Activated CD4-positive, alpha-beta T cell treated with anti-CD3 and anti-CD28 coated beads, Interleukin-2, Interleukin-6, amounts not matched to agents 100 ng/mL and 50 ng/mL, durations not matched to agents 16 hours and 8 hours (primary cell): ENCODE results near the gene ICAM5.
"Not testable (repeated sequence)": the region's sequence is repeated elsewhere in the genome, so short reads cannot be mapped to it uniquely, and the experiment has no call there.

ENCODE experiments used
- DNase-seq: peaks from one replicate; pipeline ENCODE4 v3.0.0-alpha.2; 2020

ICAM5 gene

DNA sequence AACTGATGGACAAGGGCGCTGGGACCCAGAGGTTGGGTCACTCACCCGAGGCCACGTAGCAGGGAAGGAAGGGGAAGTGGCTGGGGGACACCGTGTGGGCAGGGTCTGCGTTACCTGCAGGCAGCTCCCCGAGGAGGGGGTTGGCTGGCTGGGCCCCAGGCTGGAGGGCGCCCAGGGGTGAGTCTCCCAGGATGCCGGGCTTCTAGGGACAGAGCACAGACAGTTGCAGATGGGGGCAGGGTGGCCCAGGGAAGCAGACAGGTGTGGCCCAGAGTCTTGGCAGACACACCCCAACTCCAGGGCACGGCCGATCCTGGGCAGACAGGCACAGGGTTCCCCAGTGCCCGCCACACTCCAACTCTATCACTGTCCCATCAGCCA is 31.7 kb downstream of the ICAM5 start:
- no peak for DNase-seq

DNA sequence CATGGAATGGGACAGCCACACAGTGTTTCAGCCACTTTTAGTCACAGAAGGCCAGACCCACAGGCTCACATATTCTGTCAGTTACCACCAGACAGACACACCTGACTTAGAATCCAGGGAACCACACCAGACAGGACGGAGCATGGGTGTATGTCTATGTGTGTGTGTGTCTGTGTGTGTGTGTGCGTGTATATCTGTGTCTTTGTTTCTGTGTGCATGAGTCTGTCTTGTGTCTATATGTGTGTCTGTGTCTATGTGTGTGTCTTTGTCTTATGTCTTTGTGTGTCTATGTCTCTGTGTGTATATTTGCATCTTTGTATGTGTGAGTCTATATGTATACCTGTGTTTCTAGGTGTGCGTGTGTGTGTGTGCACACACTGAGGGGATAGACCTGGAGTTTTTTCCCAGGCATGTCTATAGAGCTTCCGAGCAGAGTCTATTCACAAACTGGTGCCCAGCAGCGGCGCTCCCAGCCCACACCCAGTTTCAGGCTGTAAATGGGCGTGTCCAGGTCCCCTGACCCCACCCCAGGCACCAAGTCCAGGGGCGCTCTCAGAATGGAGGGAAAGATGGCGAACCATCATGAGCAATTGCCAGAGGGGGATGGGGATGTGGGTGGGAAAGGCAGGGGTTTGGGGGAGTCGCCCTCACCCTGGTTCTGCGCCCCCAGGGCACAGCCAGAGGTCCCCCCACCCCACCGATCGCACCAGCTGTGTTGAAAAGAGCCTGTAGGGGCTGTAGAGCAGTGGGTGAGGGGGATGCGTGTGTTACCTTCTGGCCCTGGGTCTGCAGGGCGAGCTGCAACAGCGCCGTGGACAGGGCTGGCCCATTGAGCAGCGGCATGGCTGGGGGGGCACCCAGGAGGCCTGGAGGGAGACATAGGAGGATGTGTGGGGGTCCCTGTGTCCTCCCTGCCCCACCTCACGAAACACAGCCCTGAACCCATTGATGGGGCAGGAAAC is 32.4 kb downstream of the ICAM5 start:
- no peak for DNase-seq

DNA sequence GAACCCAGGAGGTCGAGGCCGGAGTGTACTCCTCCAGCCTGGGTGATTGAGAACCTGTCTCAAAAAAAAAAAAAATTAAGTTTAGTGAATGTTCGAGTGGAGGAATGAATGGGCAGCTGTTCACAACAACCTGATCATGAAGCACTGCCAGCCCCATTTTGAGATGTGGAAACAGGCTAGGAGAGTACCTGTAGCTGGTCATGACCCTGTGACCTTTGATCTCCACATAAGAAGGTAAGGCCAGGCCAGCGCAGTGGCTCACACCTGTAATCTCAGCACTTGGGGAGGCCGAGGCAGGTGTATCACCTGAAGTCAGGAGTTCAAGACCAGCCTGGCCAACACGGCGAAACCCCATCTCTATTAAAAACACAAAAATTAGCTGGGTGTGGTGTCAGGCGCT is 36.0 kb downstream of the ICAM5 start:
- DNase-seq = no peak

DNA sequence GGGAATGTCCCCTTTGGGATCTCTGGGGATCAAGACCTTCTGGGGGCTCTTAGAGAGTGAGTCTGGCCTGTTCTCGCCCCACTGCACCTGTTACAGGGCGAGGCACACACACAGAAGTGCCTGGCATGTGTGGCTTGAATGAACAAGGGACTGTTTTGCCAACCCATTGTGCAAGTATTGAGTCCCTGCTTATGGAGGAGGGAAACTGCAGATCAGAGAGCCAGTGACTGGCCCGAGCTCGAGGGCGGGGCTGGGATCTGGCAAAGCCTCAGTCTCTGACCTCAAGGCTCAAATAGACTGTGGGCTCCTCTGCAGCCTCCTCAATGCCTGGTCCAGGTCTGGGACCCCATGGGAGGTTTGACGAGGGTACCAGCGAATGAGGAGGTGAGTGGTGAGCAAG is 38.0 kb downstream of the ICAM5 start:
- no peak for DNase-seq

DNA sequence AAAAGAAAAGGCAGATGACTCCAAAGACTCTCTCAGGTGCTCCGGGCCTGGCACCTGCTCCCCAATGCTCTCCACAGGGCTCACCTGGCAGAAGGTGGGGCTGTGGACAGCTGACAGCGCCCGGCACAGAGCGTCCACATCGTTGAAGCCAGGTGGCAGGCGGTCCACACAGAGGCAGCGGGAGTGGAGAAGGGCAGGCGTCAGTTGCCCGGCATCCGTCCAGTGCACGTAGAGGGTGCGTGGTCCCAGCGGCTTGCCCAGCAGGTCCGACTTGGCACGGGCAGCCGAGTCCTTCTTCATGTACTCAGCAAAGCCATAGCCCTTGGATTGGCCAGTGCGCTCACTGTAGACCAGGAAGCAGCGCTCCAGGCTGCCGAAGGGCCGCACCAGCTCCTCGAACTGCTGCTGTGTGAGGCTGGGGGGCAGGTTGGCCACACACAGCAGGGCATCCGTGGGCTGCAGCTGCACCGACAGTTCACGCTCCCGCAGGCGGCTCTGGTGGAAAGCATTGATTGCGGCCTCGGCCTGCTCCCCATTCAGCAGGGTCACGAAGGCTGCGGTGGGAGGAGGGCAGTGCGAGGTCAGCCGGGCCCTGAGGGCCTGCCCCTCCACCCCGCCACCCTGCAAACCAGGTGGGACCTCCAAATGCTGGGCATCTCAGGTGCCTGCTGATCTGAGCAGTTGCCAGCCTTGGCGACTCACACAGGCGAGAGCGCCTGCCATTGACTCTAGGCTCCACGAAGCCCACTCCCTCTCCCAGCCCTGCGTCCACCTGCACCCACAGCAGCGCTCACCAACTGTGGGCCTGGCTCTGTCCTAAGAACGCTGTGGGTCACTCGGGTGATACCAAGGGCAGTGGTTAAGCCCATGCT is 39.0 kb downstream of the ICAM5 start:
- no peak for DNase-seq

DNA sequence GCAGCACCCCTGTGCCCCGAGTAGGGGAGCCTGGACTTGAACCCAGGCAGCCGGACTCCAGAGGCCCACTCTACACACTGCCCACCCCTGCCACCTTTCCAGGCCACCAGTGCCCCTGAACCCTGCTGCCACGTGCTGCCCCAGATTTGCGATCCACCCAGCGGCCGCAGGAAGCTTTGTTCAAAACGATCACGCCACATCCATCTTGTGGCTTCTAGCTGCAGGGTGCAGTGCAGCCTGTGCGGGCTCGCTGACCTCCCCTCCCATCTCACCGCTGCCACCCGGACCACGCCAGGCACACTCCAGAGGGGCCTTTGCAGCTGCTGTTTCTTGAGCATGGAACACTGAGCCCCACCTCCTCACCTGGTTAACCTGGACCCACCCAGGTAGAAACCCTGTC is 39.8 kb downstream of the ICAM5 start:
- DNase-seq = no peak

DNA sequence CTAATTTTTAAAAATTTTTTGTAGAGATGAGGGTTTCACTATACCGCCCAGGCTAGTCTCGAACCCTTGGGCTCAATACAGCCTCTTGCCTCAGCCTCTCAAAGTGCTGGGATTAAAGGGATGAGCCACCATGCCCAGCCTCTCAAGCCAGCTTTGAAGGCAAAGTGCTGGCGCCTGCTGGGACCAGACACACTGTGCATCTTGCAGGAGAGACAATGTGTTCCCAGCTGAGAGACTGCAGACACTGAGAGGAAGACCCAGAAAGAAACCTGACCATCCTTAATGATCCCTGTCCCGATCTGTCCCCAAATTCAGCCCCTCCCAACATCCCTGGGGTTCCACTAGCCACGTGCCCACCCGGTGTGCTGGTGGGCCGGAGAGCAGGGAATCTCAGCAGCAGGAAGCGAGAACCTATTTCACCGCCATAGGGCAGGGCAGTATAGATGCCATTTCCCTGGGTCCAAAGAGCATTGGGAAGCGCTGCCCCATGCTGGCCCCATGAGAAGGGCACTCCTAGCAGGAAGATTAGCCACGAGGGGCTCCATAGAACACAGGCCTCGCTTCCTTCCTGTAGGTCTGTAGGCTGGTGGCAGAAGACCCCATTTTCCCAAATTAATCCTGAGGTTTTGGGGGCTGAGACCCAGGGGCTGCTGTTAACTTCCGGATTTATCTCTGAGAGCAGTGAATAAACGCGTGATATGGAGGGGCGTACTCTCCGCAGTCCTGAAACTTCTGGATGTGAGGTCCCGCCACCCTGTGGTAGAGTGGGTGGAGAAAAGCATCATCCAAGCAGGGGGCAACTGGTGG is 42.6 kb downstream of the ICAM5 start:
- DNase-seq = no peak

DNA sequence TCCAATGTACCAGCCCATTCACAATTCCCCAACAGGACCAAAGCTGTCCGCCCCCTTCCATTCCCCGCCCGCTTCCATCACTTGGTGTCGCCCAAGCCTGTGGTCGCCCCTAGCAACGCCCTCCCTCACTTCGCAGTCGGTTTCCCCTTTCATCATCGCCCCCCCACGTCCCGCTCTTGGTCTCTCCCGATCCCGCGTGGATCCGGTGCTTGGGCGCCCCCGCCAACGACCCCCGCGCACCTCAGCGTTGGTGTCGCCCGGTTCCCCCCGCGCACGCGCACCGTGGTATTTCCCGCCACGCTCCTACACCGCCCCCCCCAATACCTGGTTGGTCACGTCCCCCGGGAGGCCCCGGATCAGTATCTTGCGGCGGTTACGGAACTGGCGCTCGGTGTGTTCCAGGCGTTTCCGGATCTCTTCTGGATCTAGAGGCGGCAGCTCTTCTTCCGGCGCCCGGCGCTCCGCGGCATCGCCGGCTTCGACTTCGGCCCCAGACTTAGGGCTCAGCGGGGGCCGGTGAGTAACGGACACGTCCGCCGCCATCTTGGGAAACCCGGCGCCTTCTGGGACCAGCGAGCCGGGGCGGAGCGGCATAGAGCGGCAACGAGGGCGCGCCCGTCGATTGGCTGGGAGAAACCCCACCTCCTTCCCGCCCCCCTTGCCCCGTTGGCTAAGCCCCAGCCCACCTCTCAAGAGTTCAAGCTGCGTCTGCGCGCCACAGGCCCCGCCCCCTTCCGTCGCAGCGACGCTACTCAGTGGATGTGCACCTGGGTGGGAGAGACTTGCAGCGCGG is 43.4 kb downstream of the ICAM5 start, which contains the start of gene RAVER1:
TSS of gene RAVER1 (minus strand) at position 565 of the 793 bp plus-strand sequence. CDS start at position 543, 22 bp downstream.
- DNase-seq = peak; percentile 99

DNA sequence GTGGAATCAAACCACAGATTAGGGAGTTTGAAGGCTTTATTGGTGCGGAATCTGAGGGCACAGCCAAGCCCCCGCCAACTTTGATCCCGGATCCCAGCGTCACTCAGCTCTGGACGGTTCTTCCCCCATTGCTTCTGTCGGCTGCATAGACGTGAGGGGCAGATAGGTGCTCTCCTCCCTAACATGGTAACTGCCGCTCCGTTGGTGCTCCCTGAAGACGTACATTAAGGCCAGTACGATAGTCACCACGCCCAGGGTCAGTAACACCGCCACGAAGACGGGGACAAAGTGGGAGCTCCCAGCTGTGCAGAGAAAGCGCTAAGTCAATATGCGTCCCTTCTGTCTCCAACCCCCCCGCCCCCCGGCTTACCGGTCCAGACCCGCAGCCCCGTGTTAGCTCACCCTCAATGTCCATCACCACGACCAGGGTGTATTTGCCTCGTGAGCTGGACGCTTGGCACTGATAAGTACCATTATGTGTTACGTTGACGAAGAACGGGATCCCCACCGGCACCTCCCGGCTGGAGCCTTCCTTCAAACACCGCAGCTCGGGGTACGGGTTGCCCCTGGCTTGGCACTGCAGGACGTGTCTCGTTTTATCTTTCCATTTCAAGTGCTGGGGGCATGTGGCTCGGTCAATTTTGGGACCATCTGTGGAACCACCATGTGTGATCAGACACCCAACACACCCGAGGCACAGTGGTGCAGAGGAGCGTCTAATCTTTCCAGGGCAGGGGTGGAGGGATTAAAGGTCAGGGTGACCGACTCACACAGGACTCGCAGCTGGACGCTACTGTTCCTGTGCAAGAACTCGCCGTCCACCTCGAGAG is 44.2 kb downstream of the ICAM5 start:
- no peak for DNase-seq

DNA sequence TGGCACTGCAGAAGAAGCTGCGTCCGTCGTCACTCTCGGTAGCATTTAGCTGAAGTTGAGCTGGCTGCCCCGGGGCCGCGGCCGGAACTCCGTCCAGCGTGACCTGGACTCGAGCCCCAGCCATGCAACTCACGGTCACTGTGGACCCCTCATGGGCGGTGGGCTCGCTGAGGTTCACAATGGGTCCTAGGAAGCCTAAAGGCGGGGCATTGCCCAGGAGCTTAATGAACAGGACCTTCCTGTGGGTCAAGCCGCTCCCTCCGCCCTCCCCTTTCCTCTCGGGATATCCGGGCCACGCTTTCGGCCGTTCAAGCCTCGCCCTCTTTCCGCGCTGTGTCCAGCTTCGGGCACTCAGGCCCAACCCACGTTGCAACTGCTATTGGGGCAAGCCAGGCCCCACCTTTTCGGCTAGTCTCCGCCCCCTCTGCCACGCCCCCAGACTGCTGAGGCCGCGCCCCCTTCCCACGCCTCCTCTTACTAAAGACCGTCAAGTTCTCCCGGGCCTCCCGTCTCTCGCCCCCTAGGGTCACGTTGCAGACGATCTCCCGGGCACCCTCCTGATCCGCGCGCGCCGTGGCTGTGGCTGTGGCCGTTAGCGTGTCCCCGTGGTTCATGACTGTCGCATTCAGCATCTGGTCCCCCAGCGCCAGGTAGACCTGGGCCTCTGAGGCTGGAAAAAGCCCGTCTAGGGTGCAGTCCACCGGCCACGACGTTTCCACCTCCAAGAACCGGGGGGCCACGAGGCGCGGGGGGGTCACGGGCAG is 45.0 kb downstream of the ICAM5 start:
- peak; percentile 59 for DNase-seq

DNA sequence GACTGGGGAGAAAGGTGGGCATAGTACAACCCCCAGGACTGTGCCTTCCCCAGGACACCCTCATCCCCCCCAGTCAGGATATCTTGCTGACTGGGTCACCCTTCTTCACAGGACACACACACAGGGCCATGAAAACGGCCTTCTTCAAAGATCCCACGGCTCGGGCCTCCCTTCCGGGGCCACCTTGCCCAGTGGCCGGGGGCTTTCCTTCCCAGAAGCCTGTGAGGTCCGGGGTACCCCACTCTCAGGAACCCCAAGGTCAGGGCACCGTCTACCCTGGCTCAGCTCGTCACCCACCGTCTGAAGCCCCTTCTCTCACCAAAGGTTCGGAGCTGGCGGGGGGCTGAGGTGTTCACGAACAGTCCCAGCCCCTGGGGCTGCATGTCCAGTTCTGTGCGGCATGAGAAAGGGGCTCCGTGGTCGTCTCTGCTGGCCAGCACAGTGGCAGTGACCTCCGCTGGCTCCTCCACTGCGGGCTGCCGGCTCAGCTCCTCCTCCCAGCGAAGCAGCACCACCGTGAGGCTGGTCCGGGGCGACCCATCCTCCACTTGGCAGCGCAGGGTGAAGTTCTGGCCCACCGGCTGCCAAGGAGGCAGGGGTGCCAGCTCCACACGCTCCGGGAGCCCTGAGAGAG is 45.7 kb downstream of the ICAM5 start:
- DNase-seq = no peak

DNA sequence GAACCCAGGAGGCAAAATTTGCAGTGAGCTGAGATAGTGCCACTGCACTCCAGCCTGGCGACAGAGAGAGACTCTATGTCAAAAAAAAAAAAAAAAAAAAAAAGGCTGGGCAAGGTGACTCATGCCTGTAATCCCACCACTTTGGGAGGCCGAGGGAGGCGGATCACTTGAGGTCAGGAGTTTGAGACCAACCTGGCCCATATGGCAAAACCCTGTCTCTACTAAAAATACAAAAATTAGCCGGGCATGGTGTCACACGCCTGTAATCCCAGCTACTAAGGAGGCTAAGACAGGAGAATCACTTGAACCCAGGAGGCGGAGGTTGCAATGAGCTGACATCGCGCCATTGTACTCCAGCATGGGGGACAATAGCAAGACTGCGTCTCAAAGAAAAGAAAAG is 47.0 kb downstream of the ICAM5 start:
- DNase-seq = not testable (repeated sequence)

DNA sequence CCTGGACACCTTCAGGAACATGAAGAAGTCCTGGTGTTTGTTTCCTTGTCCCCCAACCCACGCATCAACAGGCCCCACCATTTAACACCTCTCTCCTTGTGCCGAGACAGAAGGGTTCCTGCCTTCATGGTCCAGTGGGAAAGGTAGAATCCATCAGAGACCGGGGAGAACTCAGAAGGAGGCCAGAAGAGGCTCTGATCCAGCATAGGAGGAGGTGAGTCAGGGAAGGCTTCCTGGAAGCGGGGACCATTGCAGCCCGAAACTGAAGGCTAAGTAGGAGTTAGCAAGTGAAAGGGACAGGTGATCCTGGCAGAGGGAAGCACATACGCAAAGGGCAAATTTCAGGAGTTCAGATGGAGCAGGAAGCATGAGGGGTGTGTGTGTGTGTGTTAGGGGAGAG is 49.2 kb downstream of the ICAM5 start:
- DNase-seq = peak; percentile 17

DNA sequence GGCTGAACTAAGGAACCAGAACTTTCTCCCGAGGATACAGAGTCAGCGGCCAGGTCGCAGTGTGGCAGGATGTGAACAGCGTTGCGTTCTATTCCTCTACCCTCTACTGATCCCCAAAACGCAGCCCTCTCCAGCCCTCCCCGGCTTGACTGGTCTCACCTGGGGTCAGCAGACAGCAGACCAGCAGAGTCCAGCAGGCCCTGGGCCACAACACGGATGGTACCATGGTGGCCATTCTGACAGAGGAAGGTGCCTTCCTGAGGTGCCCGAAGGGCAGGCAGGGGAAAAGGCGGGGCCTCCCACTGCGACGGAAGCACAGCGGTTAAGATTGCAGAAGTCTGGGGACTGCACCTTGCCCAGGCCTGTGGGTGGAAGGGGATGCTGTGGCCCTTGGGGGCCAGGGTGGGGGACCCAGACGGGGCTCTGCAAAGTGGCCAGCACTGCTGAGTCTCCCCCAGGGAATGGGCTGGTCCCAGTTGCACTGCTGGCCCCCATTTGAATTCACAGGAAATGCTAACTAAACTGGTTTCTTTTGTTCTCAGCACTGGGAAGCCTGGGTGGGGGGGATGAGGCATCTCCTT is 49.7 kb downstream of the ICAM5 start, which contains the start of gene ICAM3:
TSS of gene ICAM3 (minus strand) at position 245 of the 581 bp plus-strand sequence. CDS start at position 235, 10 bp downstream.
- DNase-seq = peak; percentile 81

DNA sequence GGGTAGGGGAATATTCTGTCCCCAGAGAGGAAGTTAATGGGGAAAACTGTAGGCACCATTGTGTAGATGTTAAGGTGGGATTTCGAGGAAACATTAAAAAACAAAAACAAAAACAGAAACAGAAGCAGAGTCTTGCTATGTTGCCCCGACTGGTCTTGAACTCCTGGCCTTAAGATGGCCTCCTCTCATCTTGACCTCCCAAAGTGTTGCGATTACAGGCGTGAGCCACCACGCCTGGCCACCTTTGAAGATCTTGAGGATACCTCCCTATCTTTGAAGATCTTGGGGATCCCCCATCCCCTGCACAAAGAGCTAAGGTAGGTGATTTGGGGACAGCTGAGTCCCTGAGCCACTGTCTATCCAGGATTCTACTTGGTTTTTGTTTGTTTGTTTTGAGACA is 50.2 kb downstream of the ICAM5 start:
- no peak for DNase-seq

DNA sequence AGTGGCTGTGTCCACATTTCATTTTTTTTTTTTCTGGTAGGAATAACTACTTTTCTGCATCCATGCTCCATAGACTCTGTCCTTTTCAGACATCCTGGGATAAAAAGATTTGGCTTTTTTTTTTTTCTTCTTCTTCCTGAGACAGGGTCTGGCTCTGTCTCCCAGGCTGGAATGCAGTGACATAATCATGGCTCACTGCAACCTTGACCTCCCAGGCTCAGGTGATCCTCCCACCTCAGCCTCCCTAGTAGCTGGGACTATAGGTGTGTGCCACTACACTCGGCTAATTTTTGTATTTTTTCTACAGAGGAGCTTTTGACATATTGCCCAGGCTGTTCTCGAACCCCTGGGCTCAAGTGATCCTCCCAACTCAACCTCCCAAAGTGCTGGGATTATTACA is 53.7 kb downstream of the ICAM5 start:
- no peak for DNase-seq

DNA sequence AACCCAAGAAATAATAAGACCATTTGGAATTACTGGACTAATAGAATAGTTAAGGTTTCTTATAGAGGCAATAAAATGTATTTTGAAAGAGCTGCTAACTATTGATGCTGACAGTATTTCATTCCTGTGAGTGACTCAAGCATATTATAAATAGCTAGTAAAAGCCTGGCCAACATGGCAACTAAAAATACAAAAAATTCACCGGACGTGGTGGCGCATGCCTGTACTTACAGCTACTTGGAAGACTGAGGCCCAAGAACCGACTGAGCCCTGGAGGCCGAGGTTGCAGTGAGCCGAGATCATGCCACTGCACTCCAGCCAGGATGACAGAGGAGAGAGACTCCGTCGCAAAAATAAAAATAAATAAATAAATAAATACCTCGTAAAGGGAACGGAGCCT is 55.0 kb downstream of the ICAM5 start:
- DNase-seq = no peak
